Kidney (tissue), 14 donors: ENCODE data around the gene KRT2. TPM values are rescaled to one million over a fixed set of nuclear protein-coding genes. Genes with fewer than 3 reads are reported as not detected.

ENCODE experiments used
- DNase-seq, 5 donors: peaks; one replicate each; pipeline ENCODE4 v3.0.0-alpha.2; 2013 to 2020
- FAIRE-seq: peaks from 2 replicates; lab custom pipeline; 2012; peaks lifted over from hg19 to GRCh38; lab: Jason Lieb, UNC
- H3K27ac ChIP-seq, 2 donors: one replicate each; pipeline ENCODE4 v1.7.0; 2013; ENCODE audit warnings: low read depth in 2 of 2, low read length in 2 of 2, inconsistent platforms in 1 of 2
- H3K27me3 ChIP-seq: one replicate; pipeline ENCODE4 v1.7.1; 2013; ENCODE audit warnings: low read length, inconsistent platforms; ENCODE audit not compliant: control insufficient read depth, insufficient read depth
- H3K36me3 ChIP-seq, 3 donors: one replicate each; pipeline versions ENCODE4 v1.7.0 to v1.7.1; 2013; ENCODE audit warnings: low read length in 3 of 3, control low read depth in 1 of 3, inconsistent platforms in 1 of 3; ENCODE audit not compliant: insufficient read depth in 3 of 3, control insufficient read depth in 2 of 3
- H3K4me1 ChIP-seq, 3 donors: one replicate each; pipeline versions ENCODE4 v1.7.0 to v1.7.1; 2013; ENCODE audit warnings: low read length in 3 of 3, inconsistent platforms in 1 of 3, low read depth in 1 of 3; ENCODE audit not compliant: control insufficient read depth in 2 of 3, insufficient read depth in 2 of 3
- H3K4me3 ChIP-seq, 3 donors: one replicate each; pipeline versions ENCODE4 v1.7.0 to v1.8.1; 2013; ENCODE audit warnings: low read length in 3 of 3, control low read depth in 1 of 3, inconsistent platforms in 1 of 3
- H3K9ac ChIP-seq, 3 donors: one replicate each; pipeline versions ENCODE4 v1.7.0 to v1.7.1; 2013; ENCODE audit warnings: low read length in 3 of 3, control low read depth in 1 of 3, inconsistent platforms in 1 of 3
- H3K9me3 ChIP-seq, 3 donors: one replicate each; pipeline versions ENCODE4 v1.7.0 to v1.7.1; 2013; ENCODE audit warnings: low read length in 3 of 3, control low read depth in 1 of 3, inconsistent platforms in 1 of 3; ENCODE audit not compliant: control insufficient read depth in 2 of 3, insufficient read depth in 1 of 3
- CTCF ChIP-seq: IDR thresholded peaks from 3 replicates; pipeline ENCODE4 v1.5.1; 2012; ENCODE audit warnings: mild to moderate bottlenecking, moderate library complexity, borderline replicate concordance; ENCODE audit not compliant: insufficient read depth; ENCODE audit errors: extremely low read depth
- intact Hi-C: fragments of 100-400 bp; cut with DNase I; formaldehyde crosslinking; loops from one replicate; pipeline ENCODE4 v1.11.1; 2022
- polyA plus RNA-seq: library from polyadenylated mRNA; stranded (reverse); fragments of 350-450 nt; fragmentation: Illumina TruSeq; extraction: RNeasy Lipid Tissue Mini Kit (QIAGEN cat#74804); gene quantifications from one replicate; pipeline ENCODE4 v1.2.3, GENCODE V29; 2014; ENCODE audit warnings: low read depth, low replicate concordance; ENCODE audit not compliant: insufficient read depth
- total RNA-seq: library from RNA; stranded (reverse); fragmentation: NEBNext Ultra II Directional; extraction: Animal tissue kit (Norgen Biotek cat#: 25700); gene quantifications from one replicate; pipeline ENCODE4 v1.2.1, GENCODE V29; 2021
- donor health status: control.
- donor health status: control.
- donor health status: control.
- donor health status: control.
- donor health status: control.
- donor health status: DM: yes; HTN: yes; CAD: no.
- donor health status: Normal renal cell carcinoma (clear cell type).

KRT2 gene
- total and polyA plus RNA-seq, 2 donors from 2014 or later = not detected

- Histone ChIP-seq H3K9ac (no peak within 1 kb of the TSS), H3K27ac (no peak within 1 kb of the TSS), H3K4me1 (no peaks in the 10 kb centered on the region), H3K4me3 (no peak within 1 kb of the TSS), H3K36me3 (no peaks in the 10 kb centered on the region), H3K27me3 (no peaks in the 10 kb centered on the region), H3K9me3 (no peaks in the 10 kb centered on the region)
- DNase-seq (peak in 1 of 5 donors; percentile 15), FAIRE-seq (no peak)
- intact Hi-C loops = no loop called here
- no peak for TF ChIP-seq CTCF
These were observed 33.8 kb downstream of the KRT2 start, which contains the start of gene KRT73 for GRCh38 chr12:52618216-52618615. Gene KRT73, minus strand, starts transcription at chr12:52618559. Its CDS starts 35 bp downstream, at chr12:52618524.

- Histone ChIP-seq H3K36me3 (no peaks in the 10 kb centered on the region), H3K4me3 (no peak overlapping the region), H3K27me3 (no peaks in the 10 kb centered on the region), H3K4me1 (no peaks in the 10 kb centered on the region), H3K9ac (no peak overlapping the region), H3K27ac (no peak overlapping the region), H3K9me3 (no peaks in the 10 kb centered on the region)
- no peak for TF ChIP-seq CTCF
- FAIRE-seq = no peak
- peak in 1 of 5 donors; percentile 8 for DNase-seq
- intact Hi-C loops = no loop called here
These were observed 34.6 kb downstream of the KRT2 start for GRCh38 chr12:52617403-52617785.

GRCh38 chr12:52616680-52617402, 35.2 kb downstream of the KRT2 start:
- H3K27ac ChIP-seq = no peak overlapping the region
- no peak overlapping the region for H3K9ac ChIP-seq
- H3K4me3 ChIP-seq = no peak overlapping the region
- no peaks in the 10 kb centered on the region for H3K9me3 ChIP-seq
- no peaks in the 10 kb centered on the region for H3K36me3 ChIP-seq
- no peaks in the 10 kb centered on the region for H3K4me1 ChIP-seq
- TF ChIP-seq CTCF = no peak
- no peak for FAIRE-seq
- peak in 1 of 5 donors; percentile 0 for DNase-seq
- no peaks in the 10 kb centered on the region for H3K27me3 ChIP-seq
- intact Hi-C loops = no loop called here
